ENCODE measurements around the gene WASF2.
"Not testable (repeated sequence)": the region's sequence is repeated elsewhere in the genome, so short reads cannot be mapped to it uniquely, and the experiment has no call there.

The WASF2 gene

DNA sequence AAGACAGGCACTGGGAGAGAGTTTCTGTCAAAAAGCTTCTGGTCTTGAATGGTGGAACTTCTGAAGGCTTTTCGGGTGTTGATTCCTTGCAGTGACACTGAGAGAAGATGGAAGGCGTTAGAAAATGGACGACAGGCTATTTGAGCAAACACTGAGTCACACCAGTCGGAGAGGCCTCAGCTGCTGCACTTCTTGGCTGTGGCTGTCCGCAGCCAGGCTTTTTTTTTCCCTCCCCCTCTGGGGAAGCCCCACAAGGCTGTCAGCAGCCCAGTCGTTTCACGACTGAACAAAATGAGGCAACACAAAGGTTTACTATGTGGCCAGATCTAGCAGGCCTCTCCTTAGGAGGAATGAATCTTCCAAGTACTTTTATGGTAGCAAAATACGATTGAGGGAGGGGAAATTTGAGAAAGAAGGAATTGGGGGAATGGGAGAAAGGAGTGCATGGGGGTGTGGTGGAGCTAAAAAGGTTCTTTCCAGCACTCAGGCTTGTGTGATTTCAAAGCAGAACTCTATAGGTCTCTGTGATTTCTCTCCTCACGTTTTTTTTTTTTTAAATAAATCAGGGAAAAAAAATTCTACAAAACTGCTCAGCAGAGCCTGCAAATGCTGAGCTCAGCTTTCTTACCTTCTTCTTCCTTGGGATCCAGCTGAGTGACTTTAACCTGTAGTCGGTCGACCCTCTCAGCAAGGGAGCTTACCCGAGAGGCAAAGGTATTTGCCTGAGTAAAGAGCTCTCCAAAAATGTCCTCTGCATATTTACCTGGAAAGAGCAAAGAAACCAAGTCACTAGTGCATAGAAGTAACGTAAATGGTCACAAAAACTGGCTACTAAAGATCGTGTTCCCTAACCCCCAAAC lies 71.4 kb downstream of the WASF2 start:
- DNase-seq (ENCODE audit: low read depth in 2 of 2), result no peak

GRCh38 chr1:27417713-27418112 lies 72.3 kb downstream of the WASF2 start:
- DNase-seq (ENCODE audit: low read depth in 2 of 2), result no peak

DNA sequence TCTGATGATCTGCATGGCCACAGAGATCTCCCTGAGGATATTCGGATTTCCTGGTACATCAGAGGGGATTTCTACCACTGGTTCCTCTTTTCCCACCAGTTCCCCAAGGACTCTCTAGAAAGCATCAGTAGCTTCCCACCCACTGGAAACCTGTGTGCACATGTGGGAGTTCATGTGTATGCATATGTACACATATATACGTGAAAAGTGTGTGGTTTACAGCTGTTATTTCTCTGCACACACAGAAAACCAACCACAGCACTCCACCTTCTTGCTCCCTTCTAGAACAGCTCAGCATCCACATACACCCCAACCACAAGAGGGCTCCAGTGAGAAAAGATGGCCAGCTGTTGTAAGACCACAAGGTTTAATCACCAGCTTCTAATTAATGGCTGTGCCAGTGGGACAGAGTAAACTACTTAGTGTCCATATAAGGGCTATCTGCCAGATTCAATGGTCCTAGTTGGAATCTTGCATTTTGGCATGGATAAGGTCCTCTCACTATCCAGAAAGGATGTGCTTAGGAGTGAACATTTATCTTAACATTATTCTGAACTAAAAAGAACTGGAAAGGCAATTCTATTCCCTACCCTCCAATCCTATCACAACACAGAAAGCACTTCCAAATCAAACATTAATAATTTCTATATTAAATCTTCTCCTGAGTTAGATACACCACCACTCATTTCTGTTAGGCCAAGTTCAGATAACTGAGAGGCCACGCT lies 73.4 kb downstream of the WASF2 start:
- DNase-seq (ENCODE audit: low read depth in 2 of 2), result no peak

- DNase-seq (ENCODE audit: low read depth in 2 of 2), result no peak
Observed at GRCh38 chr1:27414091-27414490, 75.9 kb downstream of the WASF2 start.

DNA sequence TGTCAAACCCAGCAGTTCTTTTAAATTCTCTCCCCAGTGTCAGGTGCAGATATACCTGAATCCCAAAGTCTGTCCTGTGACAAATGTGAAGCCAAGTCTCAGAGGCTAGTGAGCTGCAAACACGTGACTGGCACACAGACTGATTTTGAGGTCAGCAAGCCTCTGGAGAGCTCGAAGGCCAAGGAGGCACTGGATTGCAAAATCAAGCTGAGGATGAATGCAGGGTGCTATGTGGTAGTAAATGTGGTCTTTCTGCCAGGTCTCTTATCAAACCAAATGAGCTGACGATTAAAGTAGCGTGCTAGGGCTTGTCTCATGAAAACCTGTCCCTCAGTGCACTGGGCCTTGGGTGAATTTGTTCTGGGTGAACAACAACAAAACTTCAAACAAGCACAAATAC lies 77.0 kb downstream of the WASF2 start:
- no peak for DNase-seq (ENCODE audit: low read depth in 2 of 2)

DNA sequence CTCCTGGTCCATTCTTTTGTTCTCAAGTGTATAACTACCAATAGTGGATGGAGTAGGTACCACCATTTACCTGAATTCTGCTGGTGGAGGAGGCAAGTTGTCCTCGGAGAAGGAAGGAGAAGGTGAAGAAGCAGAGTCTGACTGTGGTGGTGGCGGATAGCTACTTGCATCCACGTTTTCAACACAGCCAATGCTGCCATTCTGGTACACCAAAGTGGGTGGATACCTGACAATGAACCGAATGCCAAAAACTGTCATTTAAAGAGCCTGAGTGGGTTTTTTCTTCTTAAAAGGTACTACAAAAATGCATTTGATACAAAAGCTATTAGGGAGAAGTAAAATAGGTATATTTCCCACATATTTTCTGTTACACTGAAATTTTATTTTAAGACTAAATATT lies 77.5 kb downstream of the WASF2 start:
- no peak for DNase-seq (ENCODE audit: low read depth in 2 of 2)

DNA sequence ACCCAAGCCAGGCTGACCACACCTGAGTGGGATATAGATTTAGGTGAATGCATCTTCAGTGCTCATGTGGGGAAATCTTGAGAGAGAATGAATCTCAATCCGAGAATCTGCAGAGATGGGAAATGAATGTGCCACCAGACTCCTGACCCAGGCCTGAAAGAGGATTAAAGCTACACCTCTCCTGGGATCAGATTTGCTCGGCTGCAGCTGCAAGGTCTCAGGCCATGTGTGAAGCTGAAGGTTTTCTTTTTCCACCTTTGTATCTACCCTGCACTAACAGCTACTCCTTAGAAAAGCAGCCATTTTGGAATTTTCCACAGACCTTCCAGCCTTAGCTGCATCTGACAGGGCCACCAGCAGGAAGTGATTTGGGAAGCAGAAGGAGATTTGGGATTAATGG lies 79.3 kb downstream of the WASF2 start:
- no peak for DNase-seq (ENCODE audit: low read depth in 2 of 2)

GRCh38 chr1:27409669-27410068 lies 80.3 kb downstream of the WASF2 start:
- no peak for DNase-seq (ENCODE audit: low read depth in 2 of 2)

- DNase-seq (ENCODE audit: low read depth in 2 of 2), result no peak
Observed at GRCh38 chr1:27408151-27408550, 81.8 kb downstream of the WASF2 start.

GRCh38 chr1:27406791-27407190 lies 83.2 kb downstream of the WASF2 start:
- DNase-seq (ENCODE audit: low read depth in 2 of 2), result not testable (repeated sequence)

DNA sequence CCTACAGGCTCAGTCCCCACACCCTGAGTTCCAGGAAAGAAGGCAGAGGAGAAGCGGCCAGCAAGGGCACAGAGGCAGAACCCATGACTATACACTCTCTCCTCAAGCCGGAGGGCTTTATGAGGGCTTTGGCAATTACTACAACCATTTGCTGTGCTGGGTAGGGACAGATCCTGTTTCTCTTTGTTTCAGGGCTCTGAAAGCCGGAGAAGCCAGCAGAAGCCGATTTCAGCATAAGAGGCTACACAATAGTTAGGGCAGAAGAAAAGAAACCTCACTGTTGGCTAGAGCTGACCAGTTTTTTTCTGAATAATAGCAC lies 83.6 kb downstream of the WASF2 start:
- DNase-seq (ENCODE audit: low read depth in 2 of 2), result no peak

GRCh38 chr1:27405598-27406361 lies 84.2 kb downstream of the WASF2 start:
- not testable (repeated sequence) for DNase-seq (ENCODE audit: low read depth in 2 of 2)

DNA sequence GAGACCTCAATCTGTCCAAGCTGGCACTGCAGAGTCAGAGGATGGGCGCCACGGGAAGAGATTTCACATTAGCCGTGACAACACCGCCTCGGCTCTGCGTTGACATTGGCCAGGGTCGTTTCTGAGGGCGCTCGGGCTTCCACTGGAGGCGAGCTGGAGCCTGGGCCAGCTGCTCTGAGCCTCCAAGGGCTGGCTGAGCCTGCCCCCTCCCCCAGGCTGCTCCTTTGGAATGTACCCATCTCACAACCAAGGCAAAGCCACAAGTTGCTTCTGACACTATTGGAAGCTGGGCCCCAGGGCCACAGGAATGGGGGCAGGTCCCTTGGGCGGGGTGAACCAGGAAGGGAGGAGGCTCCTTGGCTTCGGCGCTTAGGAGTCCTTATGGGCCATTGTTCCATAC lies 84.9 kb downstream of the WASF2 start:
- DNase-seq (ENCODE audit: low read depth in 2 of 2), result no peak

GRCh38 chr1:27403931-27404330 lies 86.0 kb downstream of the WASF2 start:
- DNase-seq (ENCODE audit: low read depth in 2 of 2), result no peak

DNA sequence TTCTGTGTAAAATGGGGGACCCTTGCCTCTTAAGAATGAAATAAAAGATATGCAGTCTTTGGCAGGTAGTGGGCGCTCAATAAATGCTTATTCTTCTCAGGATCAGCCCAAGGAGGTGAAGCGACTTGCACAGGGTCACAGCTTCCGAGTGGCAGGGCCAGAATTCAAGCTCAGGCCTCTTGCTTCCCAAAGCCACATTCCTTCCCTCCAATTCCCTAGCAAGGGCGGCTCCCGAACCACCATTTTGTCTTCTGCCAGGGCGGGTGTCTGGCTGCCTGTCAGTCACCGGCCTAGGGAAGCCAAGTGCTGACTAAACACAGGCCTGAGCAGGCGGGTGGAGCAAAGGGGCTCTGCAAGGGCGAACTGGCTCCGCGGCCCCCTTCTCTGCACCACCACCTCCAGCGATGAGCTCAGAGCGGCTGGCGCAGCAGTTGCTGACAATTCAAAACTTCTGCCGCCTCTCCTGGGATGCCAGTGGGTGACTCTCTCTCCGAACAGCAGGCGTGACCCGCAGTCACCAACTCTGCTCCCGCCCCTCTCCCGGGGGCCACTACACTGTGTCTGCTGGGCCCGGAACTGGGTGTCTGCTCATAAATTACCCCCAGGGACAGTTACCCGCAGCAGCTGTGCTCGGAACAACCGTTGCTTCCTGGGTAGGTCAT lies 86.8 kb downstream of the WASF2 start:
- no peak for DNase-seq (ENCODE audit: low read depth in 2 of 2)

GRCh38 chr1:27402349-27402754 lies 87.6 kb downstream of the WASF2 start:
- DNase-seq (ENCODE audit: low read depth in 2 of 2), result no peak

GRCh38 chr1:27400963-27401341 lies 89.0 kb downstream of the WASF2 start:
- DNase-seq (ENCODE audit: low read depth in 2 of 2), result no peak

DNA sequence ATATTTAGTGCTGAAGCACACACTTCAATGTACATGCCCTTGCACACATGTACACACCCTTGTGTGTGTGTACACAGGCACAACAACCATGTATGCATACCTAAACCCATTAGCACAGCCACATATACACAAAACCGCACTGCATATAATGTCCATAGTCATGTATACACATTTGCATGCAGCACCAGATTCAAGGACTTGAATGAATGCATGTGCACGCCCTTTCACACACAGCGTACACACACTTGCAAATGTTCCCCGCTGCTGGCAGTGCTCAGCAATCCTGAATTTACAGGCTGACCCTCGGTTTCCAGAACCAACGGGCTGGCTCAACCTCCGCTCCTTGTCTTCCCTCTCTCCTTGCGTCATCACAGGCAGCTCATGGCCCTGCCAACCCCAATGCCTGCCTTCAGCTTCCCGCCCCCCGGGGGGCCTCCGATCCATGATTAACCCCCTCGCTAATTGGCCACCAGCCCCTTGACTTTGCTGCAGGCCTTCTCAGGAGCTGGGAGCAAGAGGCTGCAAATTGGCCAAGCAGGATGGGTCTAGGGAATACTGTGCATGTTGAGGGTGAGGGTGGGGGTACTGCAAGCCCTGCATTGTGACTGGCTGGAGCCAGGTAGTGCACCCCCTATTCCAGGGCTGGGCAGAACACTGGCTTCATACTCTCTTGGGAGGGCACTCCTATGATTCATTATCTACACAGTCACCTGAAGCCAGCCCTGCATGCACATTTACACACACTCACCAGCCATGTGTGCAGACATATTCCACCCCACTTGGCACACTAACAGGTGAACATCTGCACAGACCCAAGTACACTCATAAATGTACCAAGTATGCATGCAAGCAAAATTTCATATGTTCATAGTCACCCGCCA lies 89.6 kb downstream of the WASF2 start:
- DNase-seq (ENCODE audit: low read depth in 2 of 2), result no peak

DNA sequence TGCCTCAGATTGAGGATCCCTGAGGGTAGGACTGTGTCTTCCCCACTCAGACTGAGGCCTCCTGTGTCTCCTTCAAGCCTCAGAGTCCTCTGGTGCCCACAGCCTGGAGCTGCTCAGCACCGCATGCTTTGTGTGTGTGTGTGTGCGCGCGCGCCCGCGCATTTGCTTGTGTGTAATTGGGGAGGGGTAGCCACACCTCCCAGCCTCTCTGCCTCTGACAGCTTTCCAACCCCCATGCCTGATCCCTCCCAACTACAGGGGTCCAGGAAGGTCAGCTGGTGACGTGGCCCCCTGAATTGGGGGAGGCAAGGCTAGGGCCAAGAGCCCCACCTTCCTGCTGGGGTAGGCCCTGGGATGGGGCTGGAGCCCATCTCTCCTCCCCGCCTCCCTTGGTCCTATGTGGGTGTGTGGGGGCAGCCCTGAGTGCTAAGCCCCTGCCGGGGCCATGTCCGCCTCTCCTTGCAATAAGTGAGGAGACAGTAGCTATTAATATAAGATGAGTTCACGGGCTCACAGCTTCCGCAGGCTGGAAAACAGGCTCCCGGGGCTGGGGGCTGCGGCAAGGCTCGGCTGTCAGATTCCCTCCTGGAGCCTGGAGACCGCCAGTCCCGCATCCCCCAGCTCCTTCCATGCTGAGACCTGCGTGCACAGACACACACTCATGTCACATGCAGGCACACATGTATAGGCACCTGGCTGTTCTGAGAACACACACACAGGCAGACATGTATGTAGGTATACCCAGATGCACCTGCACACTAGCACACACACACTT lies 90.5 kb downstream of the WASF2 start:
- DNase-seq (ENCODE audit: low read depth in 2 of 2), result no peak

GRCh38 chr1:27398405-27399149 lies 91.4 kb downstream of the WASF2 start:
- DNase-seq (ENCODE audit: low read depth in 2 of 2), result no peak

Data from stimulated activated CD4-positive, alpha-beta T cell treated with anti-CD3 and anti-CD28 coated beads, Interleukin-1b, Interleukin-23, amount 100 ng/mL, for 1 hour (primary cell).